Measurements from ENCODE around the gene RUSF1. TPM values are rescaled to one million over a fixed set of nuclear protein-coding genes. Genes with fewer than 3 reads are reported as not detected.
"Not testable (repeated sequence)": the region's sequence is repeated elsewhere in the genome, so short reads cannot be mapped to it uniquely, and the experiment has no call there.

Gene RUSF1
- 25.0 TPM for total RNA-seq

- Histone ChIP-seq H3K4me3 (ENCODE audit: low read length) (peak within 1 kb of the TSS; percentile 84), H3K9me3 (ENCODE audit: low read depth, low read length) (no peaks in the 10 kb centered on the region), H3K27me3 (ENCODE audit: insufficient read depth, low read length) (no peaks in the 10 kb centered on the region), H3K4me1 (ENCODE audit: insufficient read depth, low read length) (peaks cover 37% of the 10 kb centered on the region)
These were observed at the start of gene RUSF1 for GRCh38 chr16:31507929-31508705. TSS of gene RUSF1 (minus strand) at chr16:31508391. CDS start at chr16:31508373, 18 bp downstream.

GRCh38 chr16:31542763-31543162, 34.6 kb upstream of the RUSF1 start:
- H3K27me3 ChIP-seq (ENCODE audit: insufficient read depth, low read length), result peaks cover 16% of the 10 kb centered on the region
- peaks cover under 1% of the 10 kb centered on the region for H3K4me1 ChIP-seq (ENCODE audit: insufficient read depth, low read length)
- H3K4me3 ChIP-seq (ENCODE audit: low read length), result no peak overlapping the region
- no peaks in the 10 kb centered on the region for H3K9me3 ChIP-seq (ENCODE audit: low read depth, low read length)

GRCh38 chr16:31539762-31540161, 31.6 kb upstream of the RUSF1 start:
- peaks cover 44% of the 10 kb centered on the region for H3K27me3 ChIP-seq (ENCODE audit: insufficient read depth, low read length)
- H3K4me1 ChIP-seq (ENCODE audit: insufficient read depth, low read length); H3K4me3 ChIP-seq (ENCODE audit: low read length); H3K9me3 ChIP-seq (ENCODE audit: low read depth, low read length): not testable (repeated sequence)

GRCh38 chr16:31538243-31538598, 30.0 kb upstream of the RUSF1 start:
- not testable (repeated sequence) for H3K9me3 ChIP-seq (ENCODE audit: low read depth, low read length); H3K4me1 ChIP-seq (ENCODE audit: insufficient read depth, low read length); H3K4me3 ChIP-seq (ENCODE audit: low read length)
- H3K27me3 ChIP-seq (ENCODE audit: insufficient read depth, low read length), result peaks cover 45% of the 10 kb centered on the region

DNA sequence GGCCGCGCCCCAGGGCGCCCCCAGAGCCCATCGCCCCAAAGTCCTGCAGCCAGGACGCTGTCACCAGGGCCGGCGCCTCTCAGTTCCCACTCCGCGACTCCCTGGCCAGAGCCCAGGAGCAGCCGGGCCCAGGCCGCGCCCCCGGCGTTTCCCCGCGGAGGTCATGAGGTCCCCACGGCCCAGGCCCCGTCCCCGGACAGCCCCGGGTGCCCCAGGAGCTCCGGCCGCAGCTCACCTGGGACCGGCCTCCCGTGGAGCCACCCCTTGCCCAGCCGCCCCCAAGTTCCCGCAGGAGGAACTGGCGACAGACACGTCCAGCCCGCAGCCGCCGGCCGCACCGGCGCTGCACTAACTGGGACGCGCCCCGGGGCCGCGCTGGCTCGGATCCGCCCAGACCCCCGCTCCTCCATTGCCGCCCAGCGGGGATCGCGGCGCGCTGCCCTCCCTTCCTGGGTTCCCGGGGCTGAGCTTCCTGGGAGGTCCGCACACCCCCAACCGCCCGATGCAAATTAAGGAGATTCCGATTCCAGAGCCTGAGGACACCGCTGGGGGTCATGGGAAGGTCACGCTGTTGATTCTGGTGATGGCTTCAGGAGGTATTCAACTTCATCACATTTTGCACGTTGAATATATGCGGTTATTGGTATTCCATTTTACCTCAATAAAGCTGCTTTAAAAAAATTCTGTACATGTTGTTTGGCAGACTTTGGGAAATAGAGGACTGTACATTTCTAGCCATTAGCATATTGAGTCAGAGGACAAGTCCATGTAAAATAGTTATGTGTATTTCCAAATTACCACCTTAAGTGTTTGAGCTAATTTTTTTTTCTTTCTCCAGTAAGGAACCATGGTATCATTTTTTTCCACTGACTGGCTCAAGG, 29.4 kb upstream of the RUSF1 start:
- Histone ChIP-seq H3K9me3 (ENCODE audit: low read depth, low read length) (no peaks in the 10 kb centered on the region), H3K4me3 (ENCODE audit: low read length) (no peak overlapping the region), H3K27me3 (ENCODE audit: insufficient read depth, low read length) (peaks cover 45% of the 10 kb centered on the region), H3K4me1 (ENCODE audit: insufficient read depth, low read length) (peaks cover 7% of the 10 kb centered on the region)

DNA sequence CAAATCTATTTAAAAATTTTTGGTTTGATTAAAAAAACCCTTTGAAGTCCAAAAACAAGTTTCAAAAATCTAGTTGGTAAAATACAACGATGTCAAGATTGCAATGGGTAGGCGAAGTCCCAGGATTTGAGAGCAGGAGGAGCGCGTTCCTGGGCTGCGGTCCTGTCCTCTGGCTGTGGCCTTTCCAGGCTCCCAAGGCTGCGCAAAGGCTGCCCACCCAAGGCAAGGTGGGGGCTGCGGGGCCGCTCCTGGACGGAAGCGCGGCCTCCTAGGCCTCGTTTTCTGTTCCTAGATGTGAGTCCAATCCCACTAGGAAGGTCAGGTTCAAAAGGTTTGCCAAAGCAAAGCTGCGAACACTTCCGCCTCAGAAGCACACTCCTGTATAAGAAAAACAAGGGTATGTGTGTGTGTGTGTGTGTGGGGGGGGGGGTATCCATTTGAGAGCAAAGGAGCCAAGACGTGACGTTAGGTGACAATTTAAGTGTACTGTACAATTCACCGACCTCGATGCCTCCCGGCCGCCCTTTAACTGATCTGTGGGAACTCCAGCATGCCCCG, 28.7 kb upstream of the RUSF1 start:
- peaks cover 7% of the 10 kb centered on the region for H3K4me1 ChIP-seq (ENCODE audit: insufficient read depth, low read length)
- H3K4me3 ChIP-seq (ENCODE audit: low read length), result no peak overlapping the region
- H3K27me3 ChIP-seq (ENCODE audit: insufficient read depth, low read length), result peaks cover 45% of the 10 kb centered on the region
- H3K9me3 ChIP-seq (ENCODE audit: low read depth, low read length), result no peaks in the 10 kb centered on the region

- no peaks in the 10 kb centered on the region for H3K9me3 ChIP-seq (ENCODE audit: low read depth, low read length)
- no peak overlapping the region for H3K4me3 ChIP-seq (ENCODE audit: low read length)
- peaks cover 7% of the 10 kb centered on the region for H3K4me1 ChIP-seq (ENCODE audit: insufficient read depth, low read length)
- H3K27me3 ChIP-seq (ENCODE audit: insufficient read depth, low read length), result peaks cover 47% of the 10 kb centered on the region
These were observed 27.5 kb upstream of the RUSF1 start for GRCh38 chr16:31535737-31536136.

DNA sequence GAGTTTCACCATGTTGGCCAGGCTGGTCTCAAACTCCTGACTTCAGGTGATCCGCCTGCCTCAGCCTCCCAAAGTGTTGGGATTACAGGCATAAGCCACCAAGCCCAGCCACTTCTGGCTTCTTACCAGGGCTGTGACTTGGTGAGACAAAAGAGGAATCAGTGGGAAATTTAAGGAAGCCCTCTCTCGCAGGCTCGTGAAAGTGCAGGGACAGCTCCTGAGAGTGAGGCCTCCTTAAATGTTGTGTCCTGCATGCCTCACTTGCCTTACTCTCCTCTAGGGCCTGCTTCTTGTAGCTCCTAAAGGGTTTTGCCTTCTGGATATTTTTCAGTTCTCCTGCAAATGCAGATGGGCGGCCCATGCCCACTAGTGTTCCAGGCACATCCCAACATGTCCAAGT, 24.7 kb upstream of the RUSF1 start:
- Histone ChIP-seq H3K27me3 (ENCODE audit: insufficient read depth, low read length) (peaks cover 53% of the 10 kb centered on the region), H3K4me3 (ENCODE audit: low read length) (no peak overlapping the region), H3K4me1 (ENCODE audit: insufficient read depth, low read length) (peaks cover 10% of the 10 kb centered on the region), H3K9me3 (ENCODE audit: low read depth, low read length) (no peaks in the 10 kb centered on the region)

DNA sequence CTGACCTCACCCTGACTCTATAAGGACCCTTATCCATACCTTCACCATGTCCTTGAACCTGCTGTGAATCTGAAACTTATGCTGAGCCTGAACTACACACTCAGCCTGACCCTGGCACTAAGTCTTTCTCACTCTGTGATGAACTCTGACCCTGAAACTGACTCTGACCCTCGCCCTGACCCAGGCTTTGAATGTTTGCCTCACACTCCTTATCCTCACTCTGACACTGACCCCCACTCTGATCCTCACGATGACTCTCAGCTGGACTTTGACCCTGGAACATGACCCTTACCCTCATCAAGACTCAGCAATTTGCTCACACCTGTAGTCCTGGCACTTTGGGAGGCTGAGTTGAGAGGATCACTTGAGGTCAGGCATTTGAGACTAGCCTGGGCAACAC, 23.9 kb upstream of the RUSF1 start:
- Histone ChIP-seq H3K4me1 (ENCODE audit: insufficient read depth, low read length) (peaks cover 3% of the 10 kb centered on the region), H3K27me3 (ENCODE audit: insufficient read depth, low read length) (peaks cover 51% of the 10 kb centered on the region), H3K4me3 (ENCODE audit: low read length) (no peak overlapping the region), H3K9me3 (ENCODE audit: low read depth, low read length) (no peaks in the 10 kb centered on the region)

- peaks cover 43% of the 10 kb centered on the region for H3K27me3 ChIP-seq (ENCODE audit: insufficient read depth, low read length)
- H3K9me3 ChIP-seq (ENCODE audit: low read depth, low read length), result no peaks in the 10 kb centered on the region
- H3K4me1 ChIP-seq (ENCODE audit: insufficient read depth, low read length), result peaks cover 3% of the 10 kb centered on the region
- no peak overlapping the region for H3K4me3 ChIP-seq (ENCODE audit: low read length)
These were observed 22.9 kb upstream of the RUSF1 start for GRCh38 chr16:31531096-31531495.

DNA sequence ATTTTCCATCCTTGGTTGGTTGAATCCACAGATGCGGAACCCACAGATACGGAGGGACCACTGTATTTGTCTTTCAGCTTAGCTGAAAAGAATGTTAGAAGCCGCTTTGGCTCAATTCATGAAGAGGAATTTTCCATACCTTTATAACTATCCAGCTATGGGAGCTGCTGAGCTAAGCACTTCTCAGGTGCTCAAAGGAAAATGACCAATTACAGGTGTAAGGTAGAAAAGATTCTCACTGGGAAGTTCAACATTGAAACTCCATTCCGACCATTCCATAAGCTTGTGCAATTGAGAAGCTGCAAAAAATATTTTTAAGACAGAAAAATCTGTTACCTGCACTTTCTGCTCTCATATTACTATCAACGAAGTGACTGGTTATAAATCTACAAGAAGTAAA, 22.2 kb upstream of the RUSF1 start:
- no peak overlapping the region for H3K4me3 ChIP-seq (ENCODE audit: low read length)
- peaks cover 36% of the 10 kb centered on the region for H3K27me3 ChIP-seq (ENCODE audit: insufficient read depth, low read length)
- H3K4me1 ChIP-seq (ENCODE audit: insufficient read depth, low read length), result peaks cover 3% of the 10 kb centered on the region
- H3K9me3 ChIP-seq (ENCODE audit: low read depth, low read length), result no peaks in the 10 kb centered on the region

GRCh38 chr16:31529937-31530312, 21.7 kb upstream of the RUSF1 start:
- peaks cover 3% of the 10 kb centered on the region for H3K4me1 ChIP-seq (ENCODE audit: insufficient read depth, low read length)
- no peak overlapping the region for H3K4me3 ChIP-seq (ENCODE audit: low read length)
- H3K9me3 ChIP-seq (ENCODE audit: low read depth, low read length), result no peaks in the 10 kb centered on the region
- H3K27me3 ChIP-seq (ENCODE audit: insufficient read depth, low read length), result peaks cover 32% of the 10 kb centered on the region

DNA sequence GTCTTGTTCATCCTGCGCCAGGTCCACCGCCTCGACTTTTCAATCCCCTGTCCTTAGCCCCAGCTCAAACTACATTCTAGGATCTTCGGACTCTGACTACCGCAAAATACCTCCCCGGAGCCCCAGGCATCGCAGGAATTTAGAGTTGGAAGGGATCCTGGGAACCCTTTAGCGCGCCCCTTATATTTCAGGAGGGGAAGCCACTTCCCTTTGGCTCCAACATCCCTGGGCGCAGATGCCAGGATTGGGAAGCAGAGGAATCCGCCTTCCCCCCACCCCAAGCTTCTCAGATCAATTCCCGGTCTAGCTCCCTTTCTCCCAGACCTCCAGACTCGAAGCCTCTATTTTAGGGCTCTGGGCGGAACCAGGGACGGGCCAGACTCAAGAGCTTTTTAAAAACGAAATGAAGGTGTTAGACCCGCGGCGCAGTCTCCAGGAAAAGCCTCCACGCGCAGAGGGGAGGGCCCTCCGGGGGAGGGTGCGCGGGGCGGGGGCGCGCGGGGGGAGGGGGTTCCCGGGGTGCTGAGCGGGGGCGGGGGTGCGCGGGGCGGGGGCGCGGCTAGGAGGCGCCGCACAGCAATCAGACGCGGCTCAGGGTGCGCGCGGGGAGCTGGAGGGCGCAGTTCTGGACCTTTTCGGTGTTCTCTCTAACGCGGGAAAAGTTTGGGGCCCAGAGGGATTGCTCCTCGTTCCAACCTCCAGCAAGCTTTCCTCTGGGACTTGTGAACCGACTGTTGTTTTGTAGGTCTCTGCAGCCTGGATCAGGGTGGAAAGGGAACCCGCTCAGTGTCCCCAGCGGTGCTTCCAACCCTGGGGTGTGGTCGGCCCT, 21.1 kb upstream of the RUSF1 start:
- H3K9me3 ChIP-seq (ENCODE audit: low read depth, low read length), result no peaks in the 10 kb centered on the region

GRCh38 chr16:31528523-31529107, 20.4 kb upstream of the RUSF1 start:
- H3K9me3 ChIP-seq (ENCODE audit: low read depth, low read length), result no peaks in the 10 kb centered on the region
- H3K4me3 ChIP-seq (ENCODE audit: low read length), result no peak overlapping the region
- H3K27me3 ChIP-seq (ENCODE audit: insufficient read depth, low read length), result peaks cover 29% of the 10 kb centered on the region
- peaks cover 3% of the 10 kb centered on the region for H3K4me1 ChIP-seq (ENCODE audit: insufficient read depth, low read length)

More for the DNA sequence above, 21.1 kb upstream of the RUSF1 start:
- peaks cover 29% of the 10 kb centered on the region for H3K27me3 ChIP-seq (ENCODE audit: insufficient read depth, low read length)
- H3K4me3 ChIP-seq (ENCODE audit: low read length), result no peak overlapping the region
- peaks cover 3% of the 10 kb centered on the region for H3K4me1 ChIP-seq (ENCODE audit: insufficient read depth, low read length)

Measured in mononuclear cell (primary cell).